NCI-H2196 (cell line): ENCODE data around the gene CRYBG2.
"Not testable (repeated sequence)": the region's sequence is repeated elsewhere in the genome, so short reads cannot be mapped to it uniquely, and the experiment has no call there.

ENCODE experiments used
- DNase-seq: peaks from one replicate; lab custom pipeline; 2025; ENCODE audit not compliant: unreplicated experiment; lab: John Stamatoyannopoulos, UW

Gene CRYBG2

DNA sequence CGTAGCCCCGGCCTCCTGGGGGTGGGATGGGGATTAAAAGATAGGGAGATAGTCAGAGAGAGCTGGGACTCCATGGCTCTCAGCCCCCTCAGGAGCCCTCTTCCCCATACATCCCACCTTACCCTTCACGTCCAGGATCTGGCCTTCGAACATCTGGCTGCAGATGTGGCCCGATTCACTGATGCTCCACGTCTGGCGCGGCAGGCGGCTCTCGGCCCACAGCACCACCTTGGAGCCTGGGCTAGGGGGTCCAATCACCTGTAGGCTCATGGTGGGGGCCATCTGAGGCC, 31.9 kb downstream of the CRYBG2 start:
- DNase-seq = no peak

- DNase-seq = peak; percentile 90
Observed at GRCh38 chr1:26321315-26322041, 32.5 kb downstream of the CRYBG2 start.

DNA sequence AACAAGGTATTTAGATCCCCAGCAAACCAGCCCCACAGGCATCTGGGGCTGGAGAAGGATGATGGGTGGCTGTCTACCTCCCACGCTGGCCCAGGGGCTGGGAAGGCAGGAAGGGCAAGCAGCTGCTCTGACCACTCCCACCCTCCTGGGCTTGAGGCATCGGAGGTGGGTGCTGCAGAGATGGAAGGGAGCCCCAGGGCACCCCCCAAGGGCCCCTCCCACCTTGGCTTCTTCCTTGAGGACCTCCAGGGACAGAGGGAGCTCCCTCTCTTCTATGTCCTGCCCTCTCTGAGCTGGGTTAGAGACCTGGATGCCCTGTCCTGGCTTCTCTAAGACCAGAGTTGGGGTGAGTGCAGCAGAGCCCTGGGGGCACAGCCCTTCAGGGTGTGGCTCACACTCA, 33.0 kb downstream of the CRYBG2 start:
- no peak for DNase-seq

GRCh38 chr1:26318338-26319064, 35.4 kb downstream of the CRYBG2 start:
- no peak for DNase-seq

- DNase-seq = no peak
Observed at GRCh38 chr1:26317612-26318337, 36.2 kb downstream of the CRYBG2 start, which contains the start of gene CD52. TSS of gene CD52 (plus strand) at chr1:26317958. CDS start at chr1:26318018, 60 bp downstream.

DNA sequence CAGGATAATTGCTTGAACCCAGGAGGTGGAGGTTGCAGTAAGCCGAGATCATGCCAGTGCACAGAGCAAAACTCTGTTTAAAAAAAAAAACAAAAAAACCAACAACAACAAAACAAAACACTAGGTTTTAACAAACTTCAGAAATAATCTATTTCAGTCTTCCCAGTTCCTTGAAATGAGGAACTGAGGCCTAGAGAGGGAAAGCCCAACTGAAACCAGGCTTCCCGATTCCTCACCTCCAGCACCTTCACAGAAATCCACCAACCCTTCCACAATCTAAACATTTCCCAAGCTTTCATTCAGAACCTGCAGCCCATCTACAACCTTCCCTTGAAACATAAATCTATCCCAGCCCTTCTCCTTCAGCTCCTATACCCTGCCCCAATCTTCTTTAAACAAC, 36.8 kb downstream of the CRYBG2 start:
- DNase-seq = no peak

GRCh38 chr1:26315874-26316850, 37.8 kb downstream of the CRYBG2 start:
- DNase-seq = no peak

DNA sequence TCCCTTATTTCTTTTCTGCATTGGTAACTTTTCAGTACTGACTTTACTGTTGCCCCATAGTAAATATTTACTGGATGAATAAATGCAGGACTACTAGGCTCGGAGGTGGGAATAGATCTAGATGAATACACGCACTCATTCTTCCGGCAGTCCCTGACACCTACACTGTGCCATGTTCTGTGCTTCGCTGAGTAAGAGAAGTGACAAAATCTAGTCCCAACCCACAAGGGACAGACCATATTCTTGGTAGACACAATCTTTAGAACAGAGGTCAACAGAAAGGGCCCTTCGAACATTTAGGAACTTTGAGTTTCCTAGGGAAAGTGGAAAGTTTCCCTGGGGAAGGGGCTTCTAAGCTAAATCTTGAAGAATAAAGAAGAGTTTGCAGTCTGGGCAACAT, 39.4 kb downstream of the CRYBG2 start:
- DNase-seq = no peak

GRCh38 chr1:26307966-26308899, 45.7 kb downstream of the CRYBG2 start:
- not testable (repeated sequence) for DNase-seq

DNA sequence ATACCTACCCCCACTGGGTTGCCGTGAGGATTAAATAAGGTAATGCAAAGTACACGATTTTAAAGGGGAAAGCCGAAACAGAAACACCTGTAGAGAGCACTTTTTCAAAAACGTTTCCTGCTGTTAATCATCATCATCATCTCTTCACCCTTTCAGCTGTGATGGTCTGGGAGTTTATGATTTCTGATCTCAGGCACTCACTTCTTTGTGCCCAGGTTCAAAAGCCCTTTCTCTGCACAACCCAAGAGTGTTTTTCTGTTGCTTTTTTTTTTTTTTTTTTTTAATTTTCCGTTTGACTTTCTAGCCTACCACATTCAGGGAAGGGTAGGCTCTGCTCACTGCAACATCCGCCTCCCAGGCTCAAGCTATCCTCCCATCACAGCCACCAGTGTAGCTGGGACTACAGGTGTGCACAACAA, 46.6 kb downstream of the CRYBG2 start:
- DNase-seq = no peak

DNA sequence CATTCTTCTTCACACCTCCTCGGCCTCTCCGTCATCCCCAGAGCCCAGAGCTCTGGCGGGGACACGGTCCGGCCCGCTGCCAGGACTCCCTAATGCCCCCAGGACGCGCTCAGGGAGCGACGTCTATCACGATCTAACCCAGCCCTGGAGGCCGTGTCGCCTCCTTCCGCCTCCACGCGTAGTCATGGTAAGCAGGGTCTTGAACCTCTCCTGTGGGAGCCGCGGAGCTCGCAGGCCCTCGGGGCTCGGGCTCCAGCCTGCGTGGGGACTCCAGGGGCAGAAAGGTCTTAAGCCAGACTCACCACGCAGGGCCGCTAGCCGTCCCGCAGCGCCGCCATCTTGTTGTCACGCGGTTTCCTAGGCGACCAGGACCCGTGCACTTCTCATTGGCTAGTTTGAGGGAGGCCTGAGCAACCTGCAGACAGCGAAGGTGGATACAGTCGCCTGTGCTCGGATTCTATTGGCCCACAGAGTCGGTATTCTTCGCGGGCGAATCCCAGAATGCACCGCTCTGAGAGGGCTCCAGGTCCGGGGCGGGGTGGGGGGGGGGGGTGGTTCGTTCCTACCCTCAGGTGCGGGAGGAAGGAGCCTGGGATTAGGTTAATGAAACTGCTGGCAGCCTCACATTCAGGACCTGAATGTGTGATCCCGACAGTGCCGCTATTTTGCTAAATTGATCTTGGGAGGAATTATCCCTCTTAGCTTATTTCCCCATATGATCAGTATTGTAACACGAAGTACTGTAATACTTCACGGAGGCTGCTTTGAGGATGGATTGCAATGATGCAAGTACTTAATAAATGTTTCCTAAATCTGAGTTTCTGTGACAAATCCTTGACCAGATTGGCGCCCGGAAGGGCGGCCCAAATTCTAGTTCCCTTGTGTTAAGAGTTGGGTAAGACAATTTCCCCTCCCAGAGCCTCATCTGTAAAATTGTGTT, 47.4 kb downstream of the CRYBG2 start, which contains the start of gene UBXN11:
UBXN11 (minus strand) TSS at position 347 of the 940 bp plus-strand sequence. CDS start 3,753 bp downstream, outside the sequence.
- peak; percentile 96 for DNase-seq

- no peak for DNase-seq
Observed at GRCh38 chr1:26305667-26306289, 48.2 kb downstream of the CRYBG2 start.

DNA sequence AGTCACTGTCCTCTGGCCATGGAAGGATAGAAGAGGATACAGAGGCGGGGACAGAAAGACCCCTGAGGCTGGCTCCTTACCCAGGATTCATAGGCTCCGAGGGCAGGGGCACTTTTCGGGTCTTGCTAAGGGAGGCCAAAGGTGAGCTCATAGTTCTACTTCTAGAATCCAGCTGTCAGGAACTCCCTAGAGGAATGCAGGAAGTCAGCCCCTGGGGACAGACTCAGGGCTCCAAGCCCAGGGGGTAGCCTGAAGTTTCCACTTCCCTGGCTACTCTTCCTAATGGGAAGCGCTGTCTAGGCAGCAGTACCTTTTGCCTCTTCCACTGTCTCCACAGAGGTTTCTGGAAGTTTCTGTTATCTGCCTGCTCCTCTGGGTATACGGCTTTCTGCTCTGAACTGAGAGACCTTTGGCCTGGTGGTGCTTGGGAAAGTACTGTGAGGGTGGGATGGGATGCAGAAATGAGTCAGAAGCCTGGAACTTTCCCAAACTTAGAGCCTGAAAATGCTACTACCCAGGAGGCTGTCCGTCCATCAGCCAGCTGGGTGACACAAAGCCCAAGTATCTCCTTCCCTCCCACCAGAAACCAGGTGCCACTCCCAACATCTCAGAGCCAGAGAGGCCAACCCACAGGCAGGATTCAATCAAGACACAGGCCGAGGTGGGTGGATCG, 51.1 kb downstream of the CRYBG2 start:
- DNase-seq = no peak

GRCh38 chr1:26300578-26301275, 53.2 kb downstream of the CRYBG2 start:
- DNase-seq = no peak

GRCh38 chr1:26297791-26298124, 56.2 kb downstream of the CRYBG2 start:
- no peak for DNase-seq

DNA sequence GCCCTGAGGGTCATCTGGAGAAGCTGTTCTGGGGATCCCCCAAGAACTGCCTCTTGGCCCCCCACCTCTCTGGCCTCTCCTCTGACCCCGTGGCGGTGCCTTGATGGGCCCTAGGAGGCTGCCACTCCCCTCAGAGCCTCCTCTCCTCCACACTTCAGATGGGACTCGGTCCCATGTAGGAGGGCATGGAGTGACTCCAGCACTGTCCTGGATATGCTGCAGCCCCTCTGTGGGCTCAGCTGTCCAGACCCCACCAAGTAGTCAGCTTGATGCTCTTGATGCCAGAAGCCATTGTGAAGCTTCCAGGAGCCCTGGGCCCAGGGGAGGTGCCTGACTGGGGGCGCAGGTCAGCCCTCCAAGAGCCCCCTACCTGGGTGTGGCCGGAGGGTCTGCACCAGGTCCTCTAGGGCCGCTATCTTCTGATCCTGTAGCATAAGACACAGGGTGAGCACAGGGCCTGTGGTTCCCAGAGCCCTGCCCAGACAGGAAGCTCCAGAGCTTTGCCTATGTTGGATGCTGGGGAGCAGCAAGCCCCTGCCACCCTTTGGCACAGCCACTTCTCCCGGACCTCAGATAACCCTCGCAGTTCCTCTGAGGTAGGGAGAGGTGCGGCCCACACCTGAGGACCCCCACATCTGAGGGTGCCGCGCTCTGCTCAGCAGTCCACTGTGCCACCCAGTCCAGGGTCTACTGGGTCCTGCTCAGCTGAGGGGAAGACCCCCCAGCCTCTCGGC, 56.7 kb downstream of the CRYBG2 start:
- no peak for DNase-seq
